NCI-H2227 (cell line): ENCODE results near the gene UBE2D1.

ENCODE experiments used
- DNase-seq: peaks from one replicate; lab custom pipeline; 2025; ENCODE audit not compliant: unreplicated experiment; lab: John Stamatoyannopoulos, UW

UBE2D1 gene

GRCh38 chr10:58334817-58335305 is at the start of gene UBE2D1:
Gene UBE2D1 (plus strand): TSS chr10:58335006. CDS start chr10:58335202, 196 bp downstream.
- DNase-seq: peak; percentile 82

- peak; percentile 32 for DNase-seq
These were observed 43.1 kb upstream of the UBE2D1 start for GRCh38 chr10:58291538-58292174.

- no peak for DNase-seq
These were observed 40.8 kb upstream of the UBE2D1 start for GRCh38 chr10:58293989-58294388.

DNA sequence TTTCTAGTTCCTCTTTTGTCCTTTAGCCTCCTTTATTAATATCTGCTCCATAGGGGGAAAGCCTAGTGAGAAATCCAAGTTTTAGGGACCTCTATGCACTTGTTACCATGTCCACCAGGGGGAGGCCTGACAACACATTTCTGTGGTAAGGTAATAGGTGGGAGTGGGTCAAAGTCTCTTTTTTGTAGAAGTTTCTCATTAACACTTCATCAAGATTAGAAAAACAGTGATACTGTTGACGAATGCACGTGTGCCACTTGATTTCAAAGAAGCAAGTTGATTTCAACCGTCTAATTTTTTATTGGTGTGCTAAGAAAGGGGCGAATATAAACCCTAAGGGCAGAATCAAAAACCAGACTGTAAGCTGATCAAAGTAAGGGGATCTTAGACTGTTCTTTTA is 35.2 kb upstream of the UBE2D1 start:
- peak; percentile 55 for DNase-seq

DNA sequence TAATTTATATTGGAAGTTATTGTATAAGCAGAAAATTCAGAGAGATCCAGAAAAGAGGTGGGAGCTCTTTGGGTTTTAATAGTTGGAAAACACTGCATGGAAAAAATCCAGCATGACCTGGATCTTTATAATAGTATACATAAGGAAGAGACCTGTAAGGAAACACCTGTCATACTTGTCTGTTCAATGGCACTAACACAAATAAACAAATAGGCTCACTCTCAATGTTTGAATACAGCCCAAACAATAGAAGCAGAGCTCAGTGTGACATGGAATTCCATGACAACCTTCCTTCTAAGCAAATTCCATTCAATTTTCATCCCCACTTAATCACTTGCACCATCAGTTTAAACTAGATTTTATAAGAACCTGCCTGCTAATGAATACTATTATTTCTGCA is 34.1 kb upstream of the UBE2D1 start:
- DNase-seq: no peak

DNA sequence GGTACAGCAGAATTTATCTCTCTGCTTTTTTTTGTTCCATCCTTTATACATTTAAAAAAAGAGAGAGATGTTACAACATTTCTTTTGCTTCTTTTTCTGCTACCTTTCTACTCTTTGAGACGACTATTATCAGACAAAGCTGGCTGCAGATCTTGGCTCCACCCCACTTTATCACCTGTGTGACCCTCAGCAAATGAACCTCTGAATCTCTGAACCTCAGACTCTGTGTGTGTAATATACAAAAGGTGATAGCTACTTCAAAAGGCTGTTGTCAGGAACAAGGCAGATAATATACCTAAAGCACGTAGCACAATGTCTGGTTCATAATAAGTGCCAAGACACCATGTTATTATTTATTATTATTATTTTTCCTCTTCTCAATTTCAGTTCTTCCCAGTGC is 32.6 kb upstream of the UBE2D1 start:
- DNase-seq: no peak

DNA sequence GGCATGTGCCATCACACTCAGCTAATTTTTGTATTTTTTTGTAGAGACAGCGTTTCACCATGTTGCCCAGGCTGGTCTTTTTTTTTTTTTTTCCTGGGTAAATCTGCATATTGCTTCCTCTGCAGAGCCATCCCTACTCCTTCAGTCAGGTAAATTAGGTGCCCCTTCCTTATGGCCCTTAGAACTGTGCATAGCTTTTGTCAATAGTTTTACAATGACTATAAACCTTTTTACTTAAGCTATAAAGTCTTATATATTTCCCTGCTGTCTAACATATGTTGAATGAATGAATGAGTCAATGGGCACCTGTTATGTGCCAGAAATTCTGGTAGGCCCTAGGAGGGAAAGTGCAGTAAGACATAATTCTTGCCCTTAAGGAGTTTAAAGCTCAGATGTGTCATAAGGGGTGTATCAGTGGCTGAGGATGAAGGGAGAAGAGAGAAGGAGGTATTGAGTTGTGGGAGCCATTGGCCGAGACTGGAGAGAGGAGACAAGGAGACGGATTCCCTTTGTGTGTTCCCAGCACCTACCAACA is 30.6 kb upstream of the UBE2D1 start:
- no peak for DNase-seq

DNA sequence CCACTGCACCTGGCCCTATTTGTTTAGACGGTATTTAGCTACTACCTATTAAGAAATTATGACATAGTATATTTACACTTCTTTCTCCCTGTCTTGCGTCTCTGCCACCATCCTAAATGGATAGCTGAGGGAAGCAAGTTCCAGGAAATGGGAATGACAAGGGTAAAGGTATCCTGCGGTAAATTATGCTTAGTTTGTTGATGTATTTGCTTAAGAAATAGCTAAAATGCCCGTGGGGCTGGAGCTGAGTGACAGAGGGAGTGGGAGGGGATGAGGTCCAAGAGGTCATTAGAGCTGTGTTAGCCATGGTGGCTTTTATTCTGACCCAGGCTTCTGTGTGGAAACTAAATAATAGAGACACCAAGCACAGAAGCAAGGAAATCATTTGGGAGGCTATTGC is 29.0 kb upstream of the UBE2D1 start:
- no peak for DNase-seq

- no peak for DNase-seq
These were observed 27.1 kb upstream of the UBE2D1 start for GRCh38 chr10:58307676-58308075.

DNA sequence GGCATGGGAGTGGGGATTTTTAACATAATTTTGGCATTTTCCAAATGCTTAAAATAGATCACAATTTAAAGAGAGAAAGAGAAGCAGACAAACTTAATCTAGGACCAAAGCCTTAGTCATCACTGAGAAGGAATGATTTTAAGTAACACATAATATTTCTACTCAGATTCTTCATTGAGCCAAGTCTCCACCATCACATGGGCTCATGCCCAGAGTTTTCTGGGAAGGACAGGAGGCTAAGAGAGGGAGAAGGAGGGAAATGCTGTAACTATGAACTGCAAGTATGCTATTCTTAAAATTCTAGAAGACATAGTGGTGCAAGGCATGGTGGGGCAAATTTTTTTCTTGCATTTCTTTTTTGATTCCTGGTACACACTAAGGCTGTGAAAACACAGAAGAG is 23.8 kb upstream of the UBE2D1 start:
- DNase-seq: no peak

DNA sequence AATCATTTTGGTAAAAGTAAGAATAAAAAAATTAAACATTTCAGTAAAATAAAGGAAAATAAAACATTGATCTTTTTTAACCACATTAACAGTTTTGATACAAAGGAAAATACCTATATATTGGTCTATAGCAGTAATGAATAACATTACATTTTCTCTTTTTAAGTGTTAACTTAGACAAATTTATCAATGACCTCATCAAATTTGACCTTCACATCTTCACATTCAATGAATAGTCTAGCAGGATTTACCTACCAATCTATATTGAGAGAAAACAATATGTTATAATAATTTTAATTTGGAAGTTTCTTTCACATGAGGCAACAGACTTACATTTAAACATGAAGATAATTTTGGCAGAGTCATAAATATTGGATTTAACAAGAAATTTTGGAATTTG is 17.9 kb upstream of the UBE2D1 start:
- no peak for DNase-seq

DNA sequence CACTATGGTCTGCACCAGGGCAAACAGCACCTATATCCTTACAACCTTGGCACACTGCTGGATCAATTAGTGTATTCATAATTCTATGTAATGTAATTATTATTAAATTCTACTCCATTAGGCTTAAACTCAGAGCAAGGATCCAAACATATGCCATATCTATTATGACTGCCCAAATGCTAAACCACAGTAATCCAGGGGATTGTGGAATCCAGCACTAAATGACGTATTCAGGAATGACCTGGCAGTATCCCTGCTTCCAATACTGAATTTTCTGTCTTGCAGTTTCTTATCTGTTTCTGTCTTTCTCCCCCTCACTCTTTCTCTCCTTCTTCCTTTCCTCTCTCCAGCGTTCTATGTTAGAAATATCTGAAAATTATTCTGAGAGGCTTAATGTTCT is 16.5 kb upstream of the UBE2D1 start:
- no peak for DNase-seq

DNA sequence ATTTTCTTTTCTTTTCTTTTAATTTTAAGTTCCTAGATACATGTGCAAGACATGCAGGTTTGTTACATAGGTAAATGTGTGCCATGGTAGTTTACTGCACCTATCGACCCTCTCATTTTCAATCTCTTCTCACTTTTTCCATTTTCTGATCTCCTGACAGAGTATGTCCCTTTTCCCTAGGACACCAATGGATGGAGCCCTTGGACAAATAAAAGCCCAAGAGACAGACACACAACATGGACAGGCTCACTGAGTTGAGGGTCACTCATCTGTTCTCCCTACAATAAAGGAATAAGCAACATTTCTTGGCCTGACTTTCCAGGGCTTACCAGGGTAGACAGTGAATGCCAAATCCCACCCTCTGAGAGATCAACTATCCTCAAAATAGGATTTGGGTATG is 15.2 kb upstream of the UBE2D1 start:
- DNase-seq: no peak

- DNase-seq: no peak
These were observed 14.3 kb upstream of the UBE2D1 start for GRCh38 chr10:58320351-58321049.

DNA sequence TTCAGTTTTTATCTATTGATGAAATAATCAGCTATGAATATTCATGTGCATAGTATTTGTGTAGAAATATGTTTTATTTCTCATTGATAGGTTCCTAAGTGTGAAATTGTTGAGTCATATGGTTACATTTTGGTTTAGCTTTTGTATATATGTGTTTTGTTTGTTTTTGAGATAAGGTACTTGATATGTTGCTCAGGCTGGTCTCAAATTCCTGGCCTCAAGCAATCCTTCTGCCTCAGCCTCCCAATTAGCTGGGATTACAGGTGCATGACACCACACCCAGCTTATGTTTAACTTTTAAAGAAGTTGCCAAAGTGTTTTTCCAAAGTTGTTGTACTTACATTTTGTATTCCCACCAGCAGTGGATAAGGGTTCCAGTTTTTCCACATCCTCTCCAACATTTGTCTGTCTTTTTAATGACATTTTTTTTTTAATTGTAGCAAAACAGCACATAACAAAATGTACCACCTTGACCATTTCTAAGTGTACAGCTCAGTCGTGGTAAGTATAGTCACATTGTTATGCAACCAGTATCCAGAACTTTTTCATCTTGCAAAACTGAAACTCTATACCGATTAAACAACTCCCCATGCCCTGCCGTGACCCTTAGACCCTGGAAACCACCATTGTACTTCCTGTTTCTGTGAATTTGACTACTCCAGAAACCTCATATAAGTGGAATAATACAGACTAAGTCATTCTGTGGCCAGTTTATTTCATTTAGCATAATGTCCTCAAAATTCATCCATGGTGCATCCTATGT is 12.6 kb upstream of the UBE2D1 start:
- DNase-seq: no peak

GRCh38 chr10:58322835-58323209 is 12.0 kb upstream of the UBE2D1 start:
- DNase-seq: no peak

- DNase-seq: no peak
These were observed 7.8 kb upstream of the UBE2D1 start for GRCh38 chr10:58326967-58327381.

- DNase-seq: no peak
These were observed 6.6 kb upstream of the UBE2D1 start for GRCh38 chr10:58328233-58328632.

- DNase-seq: no peak
These were observed 4.4 kb upstream of the UBE2D1 start for GRCh38 chr10:58330431-58330830.

- DNase-seq: no peak
These were observed 3.2 kb upstream of the UBE2D1 start for GRCh38 chr10:58331646-58332045.

DNA sequence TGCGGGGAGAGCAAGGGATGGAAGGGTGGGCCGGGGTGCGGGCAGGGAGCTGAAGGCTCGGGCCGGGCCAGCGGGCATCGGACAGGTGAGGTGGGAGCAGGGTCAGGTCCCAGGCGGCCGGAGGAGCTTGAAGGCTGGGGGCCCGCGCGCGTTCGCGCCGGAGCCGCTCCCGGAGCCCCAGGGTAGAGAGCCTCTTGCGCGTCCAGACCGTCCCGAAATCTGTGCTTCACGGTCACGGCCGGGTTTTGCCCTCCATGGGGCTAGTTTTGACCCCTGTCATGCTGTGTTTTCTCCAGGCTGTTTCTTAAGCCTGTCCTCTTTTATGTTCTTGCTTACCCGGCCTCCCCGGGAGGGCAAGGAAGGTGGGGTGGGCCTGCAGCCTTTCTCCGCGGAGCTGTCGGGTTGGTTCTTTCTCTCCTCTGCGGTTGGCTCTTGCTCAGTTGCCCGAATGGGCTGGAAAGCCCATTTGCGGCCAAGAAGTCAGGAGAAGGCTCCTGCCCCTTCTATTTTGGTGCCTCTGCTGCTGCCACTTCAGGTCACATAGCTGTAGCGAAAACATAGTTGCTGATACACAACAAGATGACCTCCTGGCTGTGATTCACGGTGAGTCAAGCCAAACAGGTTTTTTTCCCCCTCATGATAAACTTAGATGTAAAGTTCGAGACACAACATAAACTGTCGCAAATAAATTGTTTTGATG is 650 bp downstream of the UBE2D1 start:
- DNase-seq: peak; percentile 11
